WI38 (cell line): ENCODE data around the gene PALD1.

Experiments
- H3K4me3 ChIP-seq: 2 replicates; pipeline ENCODE4 v1.5.1; 2011; ENCODE audit warnings: low read depth, mild to moderate bottlenecking, control low read depth, low read length
- CTCF ChIP-seq: IDR thresholded peaks from 2 replicates; pipeline ENCODE4 v1.5.1; 2012; ENCODE audit warnings: low read depth, mild to moderate bottlenecking, control low read depth, low read length

The PALD1 gene

GRCh38 chr10:70503776-70504175 lies 25.2 kb downstream of the PALD1 start:
- TF ChIP-seq CTCF = no peak
- no peak overlapping the region for H3K4me3 ChIP-seq

- H3K4me3 ChIP-seq = no peak overlapping the region
- no peak for TF ChIP-seq CTCF
Measured at GRCh38 chr10:70504521-70505358, 26.2 kb downstream of the PALD1 start.

GRCh38 chr10:70505908-70506307 lies 27.3 kb downstream of the PALD1 start:
- H3K4me3 ChIP-seq = no peak overlapping the region
- TF ChIP-seq CTCF = no peak

GRCh38 chr10:70507966-70508365 lies 29.4 kb downstream of the PALD1 start:
- no peak for TF ChIP-seq CTCF
- H3K4me3 ChIP-seq = no peak overlapping the region

GRCh38 chr10:70508912-70509756 lies 30.6 kb downstream of the PALD1 start:
- no peak overlapping the region for H3K4me3 ChIP-seq
- TF ChIP-seq CTCF = no peak

- TF ChIP-seq CTCF = no peak
- no peak overlapping the region for H3K4me3 ChIP-seq
Measured at GRCh38 chr10:70509757-70510147, 31.2 kb downstream of the PALD1 start.

GRCh38 chr10:70510453-70510852 lies 31.9 kb downstream of the PALD1 start:
- no peak overlapping the region for H3K4me3 ChIP-seq
- no peak for TF ChIP-seq CTCF
